ENCODE data around the gene HEYL. TPM values are rescaled to one million over a fixed set of nuclear protein-coding genes. Genes with fewer than 3 reads are reported as not detected.
A peak's percentile ranks its signal among the peaks of the same experiment; 100 is the strongest.

The HEYL gene
- total RNA-seq, 1 experiment from 2014 or later = not detected

GRCh38 chr1:39662861-39663260 is 23.4 kb upstream of the HEYL start:
- intact Hi-C loops (cut with micrococcal nuclease) = no loop called here
- DNase-seq (ENCODE audit: unreplicated experiment) = no peak
- ChIA-PET POLR2A (no interaction called here), CTCF (no interaction called here)
- no TSS peak for BruUV-seq (replicated peaks)
- Mint-ChIP-seq H3K4me1 (ENCODE audit: insufficient read depth, unreplicated experiment) (no peaks in the 10 kb centered on the region), H3K9me3 (ENCODE audit: unreplicated experiment) (no peaks in the 10 kb centered on the region), H3K27ac (ENCODE audit: low read depth, unreplicated experiment) (no peak overlapping the region), H3K27me3 (ENCODE audit: insufficient read depth, unreplicated experiment) (peaks cover 17% of the 10 kb centered on the region), H3K4me3 (ENCODE audit: unreplicated experiment) (no peak overlapping the region), H3K36me3 (ENCODE audit: insufficient read depth, unreplicated experiment) (no peaks in the 10 kb centered on the region)
- no peak for TF ChIP-seq CTCF (IDR thresholded peaks at IDR 0.05; ENCODE audit: unreplicated experiment)

DNA sequence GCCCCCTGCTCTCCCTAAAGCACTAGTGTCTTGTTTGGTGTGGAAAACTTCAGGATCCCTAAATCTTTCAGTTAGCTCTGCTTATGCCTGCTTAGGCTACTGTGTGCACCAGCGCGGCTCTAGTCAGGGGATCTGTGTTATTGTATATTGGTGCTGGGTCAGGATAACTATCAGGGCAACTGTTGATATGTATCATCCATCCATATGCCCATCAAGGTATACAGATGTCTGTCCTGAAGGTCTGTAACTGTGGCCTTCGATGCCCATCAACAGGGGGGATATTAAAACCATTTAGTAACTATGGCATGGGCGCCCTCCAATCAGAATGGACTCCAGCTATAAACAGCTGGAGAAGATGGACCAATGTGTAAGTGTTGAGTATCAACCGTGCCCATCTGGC is 20.1 kb upstream of the HEYL start:
- Mint-ChIP-seq H3K27me3 (ENCODE audit: insufficient read depth, unreplicated experiment) (no peaks in the 10 kb centered on the region), H3K4me3 (ENCODE audit: unreplicated experiment) (no peak overlapping the region), H3K4me1 (ENCODE audit: insufficient read depth, unreplicated experiment) (no peaks in the 10 kb centered on the region), H3K36me3 (ENCODE audit: insufficient read depth, unreplicated experiment) (no peaks in the 10 kb centered on the region), H3K27ac (ENCODE audit: low read depth, unreplicated experiment) (no peak overlapping the region), H3K9me3 (ENCODE audit: unreplicated experiment) (no peaks in the 10 kb centered on the region)
- DNase-seq (ENCODE audit: unreplicated experiment) = no peak
- POLR2A ChIA-PET = no interaction called here
- intact Hi-C loops (cut with micrococcal nuclease) = loop anchor here (10.0 kb wide), 1 partner anchor 175 kb away; no protein-coding TSS in a partner anchor
- no peak for TF ChIP-seq CTCF (IDR thresholded peaks at IDR 0.05; ENCODE audit: unreplicated experiment)
- BruUV-seq (replicated peaks) = no TSS peak
- CTCF ChIA-PET = interaction anchor here (0.7 to 1.7 kb wide), 7 partner anchors 11 to 141 kb away, joined by 3 to 12 read pairs (median 4); no protein-coding TSS in a partner anchor

GRCh38 chr1:39659110-39659509 is 19.7 kb upstream of the HEYL start:
- no TSS peak for BruUV-seq (replicated peaks)
- DNase-seq (ENCODE audit: unreplicated experiment) = no peak
- no peak for TF ChIP-seq CTCF (IDR thresholded peaks at IDR 0.05; ENCODE audit: unreplicated experiment)
- Mint-ChIP-seq H3K4me3 (ENCODE audit: unreplicated experiment) (no peak overlapping the region), H3K27ac (ENCODE audit: low read depth, unreplicated experiment) (no peak overlapping the region), H3K9me3 (ENCODE audit: unreplicated experiment) (no peaks in the 10 kb centered on the region), H3K4me1 (ENCODE audit: insufficient read depth, unreplicated experiment) (peaks cover 1% of the 10 kb centered on the region), H3K27me3 (ENCODE audit: insufficient read depth, unreplicated experiment) (no peaks in the 10 kb centered on the region), H3K36me3 (ENCODE audit: insufficient read depth, unreplicated experiment) (no peaks in the 10 kb centered on the region)
- intact Hi-C loops (cut with micrococcal nuclease) = loop anchor here (10.0 kb wide), 1 partner anchor 174 kb away; no protein-coding TSS in a partner anchor
- CTCF ChIA-PET = interaction anchor here (1.1 to 2.3 kb wide), 6 partner anchors 9 to 54 kb away, joined by 3 to 19 read pairs (median 7); no protein-coding TSS in a partner anchor
- POLR2A ChIA-PET = no interaction called here

- no TSS peak for BruUV-seq (replicated peaks)
- no peaks in the 10 kb centered on the region for H3K9me3 Mint-ChIP-seq (ENCODE audit: unreplicated experiment)
- peak; percentile 75 for TF ChIP-seq CTCF (IDR thresholded peaks at IDR 0.05; ENCODE audit: unreplicated experiment)
- peaks cover 10% of the 10 kb centered on the region for H3K4me1 Mint-ChIP-seq (ENCODE audit: insufficient read depth, unreplicated experiment)
- intact Hi-C loops (cut with micrococcal nuclease) = loop anchor here (1.0 to 10.0 kb wide), 2 partner anchors 52 to 173 kb away; no protein-coding TSS in a partner anchor
- DNase-seq (ENCODE audit: unreplicated experiment) = peak; percentile 72
- ChIA-PET CTCF (interaction anchor here (0.6 to 2.3 kb wide), 13 partner anchors 10 to 556 kb away, joined by 3 to 19 read pairs (median 4); no protein-coding TSS in a partner anchor), POLR2A (interaction anchor here (1.5 kb wide), 1 partner anchor 13 kb away, joined by 5 read pairs; the partner anchor contains the start of gene NT5C1A)
- no peaks in the 10 kb centered on the region for H3K36me3 Mint-ChIP-seq (ENCODE audit: insufficient read depth, unreplicated experiment)
- no peaks in the 10 kb centered on the region for H3K27me3 Mint-ChIP-seq (ENCODE audit: insufficient read depth, unreplicated experiment)
- H3K4me3 Mint-ChIP-seq (ENCODE audit: unreplicated experiment) = no peak overlapping the region
- H3K27ac Mint-ChIP-seq (ENCODE audit: low read depth, unreplicated experiment) = no peak overlapping the region
Measured at GRCh38 chr1:39657923-39658485, 18.6 kb upstream of the HEYL start.

All from MCF 10A (cell line).